HG03457 (cell line): ENCODE data around the gene TSPAN9.

Experiments used
- ATAC-seq: cut with Tn5 transposase; IDR thresholded peaks from one replicate; pipeline ENCODE4 v1.9.1; 2021; ENCODE audit warnings: moderate number of reproducible peaks; ENCODE audit not compliant: unreplicated experiment

Gene TSPAN9

DNA sequence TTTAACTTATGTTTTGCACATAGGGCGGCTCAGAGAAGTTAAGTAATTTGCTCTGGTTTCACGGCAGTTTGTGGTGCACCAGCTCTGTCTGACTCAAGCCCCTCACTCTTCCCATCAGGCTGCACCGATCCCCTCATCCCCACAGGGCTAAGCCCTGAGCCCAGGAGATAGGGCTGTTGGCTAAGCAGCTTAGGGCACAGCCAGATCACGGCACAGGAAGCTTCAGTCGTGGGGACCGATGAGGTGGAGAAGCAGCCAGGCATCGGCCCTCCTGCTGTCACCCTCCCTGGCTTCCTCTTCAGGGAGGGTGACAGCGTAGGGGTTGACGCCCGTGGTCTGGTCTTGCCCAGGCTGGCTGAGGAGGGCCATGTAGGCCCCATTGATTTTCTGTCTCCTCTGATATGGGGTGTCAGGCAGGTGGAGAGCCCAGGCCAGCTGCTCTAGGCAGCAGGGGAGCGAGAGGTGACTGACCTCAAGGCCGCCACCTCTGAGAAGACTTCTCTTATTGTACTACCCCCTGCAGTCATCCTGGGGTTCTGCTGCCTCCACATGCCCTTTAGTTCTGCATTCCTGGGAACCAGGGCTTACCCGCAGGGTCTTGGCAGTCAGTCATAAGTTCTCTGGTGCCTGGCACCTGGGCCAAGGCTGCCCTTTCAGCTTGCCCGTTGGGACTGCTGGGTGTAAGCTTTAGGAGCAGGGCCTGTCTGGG is 166.4 kb downstream of the TSPAN9 start:
- ATAC-seq: no peak

DNA sequence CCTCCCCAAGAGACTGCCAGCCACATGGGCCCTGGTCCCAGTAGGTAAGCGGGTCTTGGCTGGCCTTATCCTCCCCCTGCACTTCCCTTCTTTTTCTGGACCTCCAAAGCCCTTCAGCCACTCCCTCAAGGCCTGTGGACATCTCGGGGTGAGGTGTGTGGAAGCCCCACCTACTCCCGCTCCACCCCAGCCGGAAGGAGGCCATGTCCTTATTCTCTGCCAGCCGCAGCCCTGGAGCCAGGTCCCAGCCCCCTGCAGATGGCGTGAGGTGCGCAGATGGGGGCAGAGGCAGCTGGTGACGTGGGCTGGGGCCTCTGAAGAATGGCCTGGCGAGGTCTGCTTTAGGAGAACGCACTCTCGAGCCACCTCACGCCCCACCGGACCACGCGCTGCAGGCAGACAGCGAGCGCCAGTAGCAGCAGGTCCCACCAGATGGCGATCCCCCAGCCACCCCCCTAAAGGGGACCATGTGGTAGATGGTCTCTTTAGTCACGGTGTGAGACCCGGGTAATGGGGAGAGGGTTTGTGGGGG is 167.1 kb downstream of the TSPAN9 start:
- ATAC-seq: no peak

DNA sequence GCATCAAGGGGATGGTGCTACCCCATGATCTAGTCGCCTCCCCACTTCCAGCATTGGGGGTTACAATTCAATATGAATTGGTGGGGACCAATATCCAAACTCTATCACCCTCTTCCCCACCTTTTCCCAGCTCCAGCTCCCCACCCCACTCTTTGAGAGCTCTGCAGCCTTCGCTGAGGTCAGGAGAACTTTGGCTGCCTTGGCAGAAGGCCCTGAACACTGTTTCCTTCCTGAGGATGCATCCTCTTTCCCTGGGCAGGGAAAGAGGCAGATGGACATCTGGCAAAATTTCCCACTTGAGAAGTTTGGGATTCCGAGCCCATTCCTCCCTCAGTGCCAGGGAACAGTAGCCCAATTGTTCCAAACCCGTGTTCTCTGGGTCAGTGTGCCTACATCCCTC is 169.1 kb downstream of the TSPAN9 start:
- no peak for ATAC-seq

DNA sequence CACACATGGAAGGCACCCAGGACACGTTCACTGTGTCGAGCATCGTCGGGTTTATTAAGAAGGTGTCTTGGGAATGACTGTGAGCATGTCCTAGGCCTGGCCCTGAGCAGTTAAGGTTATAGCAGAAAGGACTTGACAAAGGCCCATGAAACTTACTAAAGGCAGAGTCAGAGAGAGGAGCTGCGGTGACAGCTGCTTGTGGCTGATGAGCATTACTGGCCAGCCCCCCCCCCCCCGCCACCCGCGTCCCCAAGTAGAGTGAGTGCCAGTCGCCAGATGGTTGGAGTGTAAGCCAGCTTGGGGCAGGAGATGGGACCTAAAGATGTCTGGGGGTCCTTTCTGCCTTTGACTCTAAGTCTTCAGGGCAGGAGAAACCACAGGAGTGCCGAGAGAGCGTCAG is 169.9 kb downstream of the TSPAN9 start:
- no peak for ATAC-seq

DNA sequence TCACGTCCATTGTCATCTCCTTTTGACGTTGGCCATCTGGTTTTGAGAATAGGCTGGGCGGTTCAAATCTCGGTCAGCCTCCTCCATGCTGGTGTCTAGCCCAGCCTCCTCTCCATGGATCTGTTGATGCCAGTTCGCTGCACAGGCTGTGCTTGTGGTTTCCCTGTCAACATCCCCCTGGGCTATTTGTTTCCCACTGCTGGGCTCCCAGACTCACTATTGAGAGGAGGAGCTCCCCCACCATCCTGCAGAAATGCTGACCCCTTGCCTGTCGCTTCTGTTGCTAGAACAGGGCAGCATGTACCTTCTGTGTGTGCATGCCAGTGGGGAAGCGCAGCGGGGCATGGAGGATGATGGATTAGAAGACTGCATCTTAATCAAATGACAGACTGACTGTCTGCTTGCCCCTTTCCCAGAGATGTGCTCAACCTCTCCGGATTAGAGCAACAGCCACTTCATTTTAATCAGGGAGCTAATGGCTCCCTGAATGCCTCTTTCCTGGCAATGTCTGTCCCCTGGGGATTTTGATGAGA is 170.5 kb downstream of the TSPAN9 start:
- no peak for ATAC-seq

DNA sequence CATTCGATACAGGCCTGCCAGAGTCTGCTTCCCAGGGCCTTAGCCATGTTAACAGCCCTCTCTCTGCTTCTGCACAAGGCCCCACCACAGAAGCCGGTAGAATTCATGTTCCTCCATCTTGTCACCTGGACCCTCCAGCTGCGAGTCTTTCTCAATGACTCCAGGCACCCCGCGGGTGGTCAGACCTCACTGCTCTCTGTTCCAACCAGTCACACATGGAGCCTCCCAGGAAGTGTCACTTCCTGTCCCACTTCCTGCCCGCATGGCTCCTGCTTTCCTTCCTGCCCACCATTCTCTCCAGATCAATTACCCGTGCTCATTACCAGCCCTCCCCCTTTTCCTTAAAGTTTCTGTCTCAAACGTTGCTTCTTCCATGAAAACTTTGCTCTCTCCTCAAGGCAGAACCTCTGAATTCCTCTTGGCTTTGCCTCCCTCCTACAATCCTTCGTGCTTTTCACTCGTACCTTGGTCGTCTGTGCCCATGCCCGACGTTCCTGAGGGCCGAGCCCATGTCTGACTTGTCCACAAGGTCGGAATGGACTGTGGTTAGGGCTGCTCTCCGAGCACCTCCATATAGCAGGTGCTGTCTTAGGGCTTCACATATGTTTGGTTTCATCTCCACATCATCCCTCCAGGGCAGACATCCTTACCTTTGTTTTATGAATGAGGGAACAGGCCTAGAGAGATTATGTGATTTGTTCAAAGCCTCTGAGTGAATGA is 172.1 kb downstream of the TSPAN9 start:
- ATAC-seq: no peak

DNA sequence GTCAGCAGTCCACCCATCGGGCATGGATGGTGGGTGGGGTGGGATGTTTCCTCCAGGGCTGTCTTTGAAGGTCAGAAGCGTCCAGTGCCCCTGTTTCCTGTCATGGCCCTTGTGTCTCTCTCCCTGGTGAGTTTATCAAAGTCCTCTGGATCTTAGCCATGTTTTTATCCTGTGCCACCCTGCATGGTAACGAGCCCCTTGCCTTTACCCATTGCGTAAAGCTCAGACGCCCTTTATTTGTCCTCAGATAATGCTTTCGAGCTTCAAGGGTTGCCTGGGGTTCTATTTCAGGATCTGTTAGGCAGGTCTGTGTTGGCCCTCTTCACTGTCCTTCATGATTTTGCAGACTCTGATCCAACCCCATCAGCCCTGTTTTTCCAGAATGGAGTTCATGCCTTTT is 172.9 kb downstream of the TSPAN9 start:
- ATAC-seq: no peak

DNA sequence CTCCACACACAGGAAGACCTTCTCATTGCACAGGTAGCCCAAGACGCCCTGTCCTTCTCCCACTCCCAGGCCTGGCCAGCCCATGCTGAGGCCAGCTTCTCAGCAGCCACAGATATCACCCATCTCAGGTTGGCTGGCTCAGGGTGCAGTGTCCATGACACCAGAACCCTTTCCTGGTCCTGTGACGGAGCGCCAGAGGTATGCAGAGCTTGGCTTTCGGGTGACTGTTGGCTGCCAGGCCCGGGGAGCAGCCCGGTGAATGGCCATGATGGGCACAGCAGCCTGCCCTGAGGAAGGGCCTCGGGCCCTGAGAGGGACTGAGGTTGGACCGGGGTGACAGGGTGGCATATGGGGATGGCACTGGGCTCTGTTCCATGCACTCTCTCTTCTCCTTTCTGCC is 173.4 kb downstream of the TSPAN9 start:
- no peak for ATAC-seq

DNA sequence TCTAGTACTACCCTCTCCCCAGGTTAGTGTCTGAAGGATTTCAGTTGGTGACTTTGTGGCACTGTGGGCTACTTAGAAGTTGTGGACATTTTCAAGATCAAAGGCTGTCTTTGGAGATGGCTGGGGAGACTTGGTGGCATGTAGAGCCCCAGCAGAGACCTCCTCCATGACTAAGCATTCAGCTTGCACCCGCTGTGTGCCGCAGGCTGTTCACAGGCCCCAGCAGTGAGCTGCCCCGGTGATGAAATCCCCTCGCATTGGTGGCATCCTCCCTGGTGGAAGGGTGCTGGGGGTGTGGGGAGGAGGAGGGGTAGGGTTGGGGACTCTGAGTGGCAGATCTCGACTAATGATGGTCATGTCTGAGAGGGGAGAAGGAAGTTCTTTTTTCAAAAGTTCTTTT is 173.9 kb downstream of the TSPAN9 start:
- no peak for ATAC-seq

DNA sequence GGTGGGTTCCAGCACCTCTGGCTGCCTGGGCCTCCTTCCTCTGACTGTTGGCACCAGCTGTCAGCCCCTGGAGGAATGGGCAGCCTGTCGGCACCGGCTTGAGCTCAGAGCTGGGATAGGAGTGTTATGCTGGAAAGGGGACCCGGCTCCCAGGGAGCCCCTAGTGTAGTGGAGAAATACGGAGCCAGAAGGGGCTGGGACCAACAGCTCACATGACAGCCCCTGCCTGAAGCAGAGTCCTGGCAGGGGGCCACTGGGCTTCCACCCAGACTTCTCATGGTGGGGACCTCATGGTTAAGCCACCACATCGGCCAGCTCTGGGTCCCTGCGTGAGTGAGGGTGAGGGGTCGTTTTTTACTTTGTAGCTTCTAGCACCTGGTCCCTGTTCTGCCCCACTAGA is 174.5 kb downstream of the TSPAN9 start:
- ATAC-seq: no peak

DNA sequence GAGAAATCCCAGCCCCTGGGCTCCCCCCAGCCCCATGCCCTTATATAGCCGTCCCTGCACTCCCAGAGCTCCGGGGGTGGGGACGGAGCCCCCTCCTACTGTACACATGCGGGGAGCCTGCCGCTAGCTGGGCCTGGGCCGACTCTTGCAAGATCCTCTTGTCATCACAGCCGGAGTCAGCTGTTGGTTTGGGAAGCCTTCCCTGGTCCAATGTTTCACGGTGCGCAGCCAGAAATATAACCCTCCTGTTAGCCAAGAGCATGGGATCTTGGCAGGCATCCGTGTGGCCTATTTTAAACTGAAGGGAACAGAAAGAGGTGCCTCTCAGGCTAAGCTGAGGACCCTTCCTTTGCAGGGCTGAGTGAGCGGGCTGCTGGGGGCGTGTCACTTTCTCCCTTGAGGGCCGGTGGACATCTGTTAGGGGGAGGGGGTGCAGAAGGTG is 175.3 kb downstream of the TSPAN9 start:
- no peak for ATAC-seq

DNA sequence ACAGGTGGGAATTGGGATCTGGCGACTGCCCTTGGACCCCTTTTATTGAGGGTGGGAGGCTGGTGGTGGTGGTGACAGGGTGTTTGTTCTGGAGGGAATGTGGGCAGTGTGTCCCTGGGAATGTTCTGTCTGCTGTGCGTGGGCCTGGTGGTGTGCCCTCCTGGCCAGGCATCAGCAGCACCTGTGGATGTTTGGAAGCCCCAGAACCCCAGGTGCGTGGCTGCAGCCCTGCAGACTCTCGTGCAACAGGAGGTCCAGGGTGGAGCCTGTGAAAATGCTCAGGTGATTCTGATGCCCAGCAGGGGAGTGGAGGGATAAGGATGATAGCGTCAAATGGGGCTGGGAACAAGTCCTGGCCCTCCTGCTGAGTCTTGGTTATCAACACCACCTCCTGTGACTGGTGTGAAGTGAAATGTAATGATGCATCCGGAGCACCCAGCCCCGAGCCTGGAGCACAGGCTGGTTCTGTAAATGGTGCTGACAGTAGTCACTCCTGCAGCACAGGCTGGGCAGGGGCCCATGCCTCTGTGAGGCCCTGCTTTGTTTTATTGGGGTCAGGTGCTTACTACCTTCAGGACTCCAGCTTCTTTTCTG is 176.6 kb downstream of the TSPAN9 start:
- ATAC-seq: no peak

DNA sequence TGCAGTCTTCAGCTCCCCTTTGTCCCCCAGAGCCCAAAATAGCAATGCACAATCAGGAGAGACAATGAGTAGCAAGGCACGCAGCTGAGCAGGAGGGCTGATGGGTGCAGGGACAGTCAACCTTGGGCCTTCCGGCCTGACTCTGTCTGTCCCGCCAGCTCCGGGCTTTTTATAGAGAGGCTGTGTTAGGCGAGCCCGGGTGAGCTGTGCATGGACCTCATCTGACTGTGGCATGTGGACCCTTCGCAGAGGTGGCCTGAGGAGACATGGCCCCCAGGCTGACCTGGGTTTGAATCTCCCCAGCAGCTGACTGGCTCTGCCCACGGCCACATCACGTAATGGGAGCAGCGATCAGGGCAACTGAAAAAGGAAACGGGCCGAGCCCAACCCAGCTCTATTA is 177.9 kb downstream of the TSPAN9 start:
- ATAC-seq: no peak

DNA sequence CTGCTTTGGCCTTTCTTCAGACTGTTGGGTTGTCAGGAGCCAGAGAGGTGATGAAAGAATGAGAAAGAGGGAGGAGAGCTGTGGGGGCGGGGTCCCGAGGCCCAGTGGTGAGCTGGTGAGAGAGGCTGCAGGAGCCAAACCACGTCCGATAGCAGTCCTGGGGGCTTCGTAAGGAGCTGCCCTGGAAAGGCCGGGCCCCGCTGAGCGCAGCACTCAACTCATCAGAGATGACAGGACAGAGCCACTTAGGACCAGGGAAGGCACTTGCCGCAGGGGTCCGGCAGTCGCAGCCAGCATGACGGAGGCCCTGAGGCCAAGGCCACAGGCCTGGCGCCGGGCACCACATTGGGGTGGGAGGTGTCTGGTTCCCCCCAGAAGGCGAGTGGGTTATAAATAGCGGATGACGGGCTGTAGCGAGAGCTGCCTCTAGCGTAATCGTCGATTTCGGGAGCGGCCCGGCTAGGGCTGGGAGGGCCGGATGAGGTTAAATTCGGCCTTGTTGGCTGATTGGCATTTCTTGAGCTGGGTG is 179.0 kb downstream of the TSPAN9 start:
- ATAC-seq: no peak

DNA sequence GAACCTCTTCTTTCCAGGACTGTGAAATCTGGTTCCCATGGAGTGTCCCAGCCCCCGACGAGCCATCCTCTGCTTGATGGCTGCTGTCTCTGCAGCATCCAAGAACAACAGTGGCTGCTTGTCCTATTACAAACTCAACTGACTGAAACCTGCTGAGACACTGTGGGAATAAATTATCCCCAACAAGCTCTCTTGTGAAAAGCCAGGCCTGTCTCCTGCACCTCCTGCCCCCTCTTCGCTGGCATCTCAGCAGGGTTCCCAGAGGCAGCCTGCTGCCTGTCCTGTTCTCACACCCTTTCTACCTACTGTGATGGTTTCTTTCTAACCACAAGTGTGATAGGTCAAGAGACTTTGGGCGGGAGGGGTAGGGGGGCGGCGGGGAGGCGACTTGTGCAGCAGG is 180.2 kb downstream of the TSPAN9 start:
- no peak for ATAC-seq

DNA sequence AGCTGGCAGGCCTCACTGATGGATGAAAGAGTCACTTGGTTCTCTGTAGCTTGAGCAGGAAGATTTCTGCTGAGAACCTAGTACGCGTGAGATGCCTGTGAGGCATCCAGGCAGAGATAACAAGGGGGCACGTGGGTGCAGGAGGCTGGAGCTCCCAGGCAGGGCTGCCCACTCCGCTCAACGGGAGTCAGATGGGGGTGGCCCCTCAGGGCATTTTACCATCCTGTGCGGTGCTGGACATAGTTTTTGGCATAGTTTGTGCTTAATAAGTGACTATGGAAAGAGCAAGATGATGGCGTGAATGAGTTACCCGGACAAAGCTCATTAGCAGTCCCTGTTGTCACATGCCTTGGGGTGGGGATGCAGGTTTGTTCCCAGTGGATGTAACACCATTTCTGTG is 182.8 kb downstream of the TSPAN9 start:
- ATAC-seq: no peak

DNA sequence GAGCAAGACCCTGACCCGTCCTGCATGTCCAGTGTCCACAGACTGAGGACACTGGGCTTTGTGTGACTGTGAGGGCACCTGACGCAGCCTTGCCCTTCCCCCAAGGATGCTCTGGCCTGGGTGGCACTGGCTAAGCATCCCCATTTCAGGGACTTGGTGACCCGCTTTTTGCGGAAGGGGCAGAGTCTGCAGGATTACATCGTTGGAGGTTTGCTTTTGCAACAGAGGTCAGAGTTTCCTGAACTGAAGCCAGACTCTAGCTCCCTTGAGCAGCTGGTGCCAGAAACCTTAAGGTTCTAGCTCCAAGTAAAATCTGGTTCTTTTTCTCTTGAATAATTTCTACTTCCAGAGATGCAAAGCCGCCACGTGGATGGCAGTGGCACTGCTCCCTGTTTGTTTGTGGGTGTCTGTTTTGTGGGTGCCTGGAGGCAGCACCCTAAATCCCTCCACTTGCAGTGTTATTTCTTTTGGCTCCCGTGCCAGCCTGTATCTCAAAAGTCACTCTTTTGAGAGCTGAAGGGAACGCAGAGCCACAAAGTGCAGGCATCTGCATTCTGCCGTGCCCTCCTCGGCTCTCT is 184.7 kb downstream of the TSPAN9 start:
- ATAC-seq: no peak

DNA sequence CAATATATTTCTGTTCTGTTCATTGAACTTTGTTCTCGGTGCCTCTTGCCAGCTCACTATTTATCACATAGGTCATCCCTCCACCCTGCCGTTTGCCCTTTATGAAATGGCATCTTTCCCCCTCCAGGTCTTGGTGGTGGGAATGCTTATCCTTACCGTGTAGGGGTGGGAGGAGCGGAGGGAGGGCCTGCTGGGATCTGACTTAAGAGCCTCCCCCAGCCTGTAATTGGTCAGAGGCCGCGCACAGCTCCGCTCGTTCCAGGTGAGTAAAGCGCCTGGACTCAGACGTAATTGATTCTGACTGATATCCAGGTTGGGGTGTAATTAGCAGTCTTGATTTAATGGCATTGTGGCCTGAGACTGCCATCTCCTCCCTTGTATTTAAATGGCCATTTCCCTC is 185.3 kb downstream of the TSPAN9 start:
- no peak for ATAC-seq

DNA sequence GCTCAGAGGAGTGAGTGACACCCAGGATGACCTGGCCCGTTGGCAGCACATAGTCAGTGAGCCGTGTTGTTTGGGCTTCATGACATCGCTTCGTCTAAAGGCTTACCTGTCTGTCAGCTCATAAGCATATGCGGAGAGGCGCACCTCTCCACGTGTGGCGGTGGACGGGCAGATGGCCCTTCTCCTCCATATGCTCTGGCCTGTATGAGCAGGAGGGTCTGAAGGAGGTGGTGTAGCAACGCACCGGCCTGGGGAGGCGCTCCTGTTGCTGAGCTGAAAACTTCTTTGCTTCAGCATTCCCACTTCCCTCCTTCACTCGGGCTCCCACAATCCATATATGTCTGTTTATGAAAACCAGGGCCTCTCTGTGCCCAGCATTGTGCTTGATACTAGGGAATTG is 186.1 kb downstream of the TSPAN9 start:
- ATAC-seq: no peak

DNA sequence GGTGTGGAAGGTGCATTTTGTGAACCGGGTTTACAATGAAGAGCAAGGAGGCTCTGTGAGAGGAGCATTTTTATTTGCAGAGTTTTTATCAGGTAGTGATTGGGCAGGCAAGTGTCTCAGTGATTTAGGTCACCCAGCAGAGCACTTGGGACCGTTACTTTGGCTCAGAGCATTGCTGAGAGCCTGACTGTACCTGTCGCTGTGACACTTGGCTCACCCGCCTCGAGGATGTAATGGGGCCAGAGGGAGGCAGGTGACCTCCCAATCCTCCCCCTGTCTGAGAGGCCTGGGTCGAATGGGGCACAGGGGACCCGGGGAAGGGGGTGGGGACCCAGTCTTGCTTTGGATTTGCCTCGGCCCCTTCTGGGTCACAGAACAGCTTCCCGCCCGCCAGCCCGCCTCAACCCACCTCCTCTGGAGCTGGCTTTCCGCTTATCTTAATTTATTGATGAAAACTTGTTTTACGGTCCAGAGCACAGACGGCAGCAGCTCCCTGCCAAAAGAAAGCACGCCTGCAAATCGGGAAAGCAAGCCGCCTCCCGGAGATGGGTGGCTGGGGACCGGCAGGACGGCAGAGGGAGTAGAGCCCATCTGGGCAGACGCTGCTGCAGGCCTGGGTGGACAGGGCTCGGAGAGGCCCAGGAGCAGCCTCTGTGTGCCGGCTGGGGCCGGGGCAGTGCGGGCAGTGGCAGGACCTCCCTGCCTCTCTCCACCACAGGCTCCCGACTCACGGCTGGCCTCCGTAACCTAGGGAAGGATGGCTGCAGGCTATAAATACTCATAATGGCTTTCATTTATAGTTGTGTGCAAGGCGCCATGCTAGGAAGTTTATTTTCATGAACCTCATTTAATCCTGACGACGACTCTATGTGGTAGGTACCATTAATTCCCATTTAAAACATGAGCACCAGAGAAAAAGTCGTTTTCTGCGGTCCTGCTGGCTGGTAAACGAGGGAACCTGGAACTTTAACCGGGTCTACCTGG is 187.1 kb downstream of the TSPAN9 start:
- no peak for ATAC-seq
